C1 segment of cervical spinal cord (tissue), 14 donors: ENCODE measurements around the gene KIAA1328.
"Not testable (repeated sequence)": the region's sequence is repeated elsewhere in the genome, so short reads cannot be mapped to it uniquely, and the experiment has no call there.

Experiments
- DNase-seq, 14 donors: peaks; one replicate each; lab custom pipeline; 2025; lab: John Stamatoyannopoulos, UW

The KIAA1328 gene

GRCh38 chr18:36828630-36829361 is at the start of gene KIAA1328, which contains the start of gene TPGS2:
Gene KIAA1328 (plus strand): TSS chr18:36829127. CDS start chr18:36829139, 12 bp downstream.
Gene TPGS2 (minus strand): TSS chr18:36829002. CDS start chr18:36828767, 235 bp downstream.
- DNase-seq: peak; percentile 32 to 97 (median 81)

GRCh38 chr18:36780748-36781147 is 48.2 kb upstream of the KIAA1328 start:
- DNase-seq: no peak

- DNase-seq: no peak
Observed at GRCh38 chr18:36782710-36783109, 46.2 kb upstream of the KIAA1328 start.

DNA sequence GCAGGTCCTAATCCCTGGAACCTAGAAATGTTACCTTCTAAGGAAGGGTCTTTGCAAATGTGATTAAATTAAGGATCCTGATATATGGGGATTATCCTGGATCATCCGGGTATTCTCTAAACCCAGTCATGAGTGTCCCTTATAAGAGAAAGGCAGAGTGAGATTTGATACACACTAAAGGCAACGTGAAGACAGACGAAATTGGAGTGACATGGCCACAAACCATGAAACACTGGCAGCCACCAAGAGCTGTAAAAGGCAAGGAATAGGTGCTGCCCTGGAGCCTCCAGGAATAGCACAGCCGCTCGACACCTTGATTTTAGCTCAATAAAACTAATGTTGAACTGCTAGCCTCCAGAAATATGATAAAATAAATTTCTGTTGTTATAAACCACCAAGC is 45.1 kb upstream of the KIAA1328 start:
- no peak for DNase-seq

DNA sequence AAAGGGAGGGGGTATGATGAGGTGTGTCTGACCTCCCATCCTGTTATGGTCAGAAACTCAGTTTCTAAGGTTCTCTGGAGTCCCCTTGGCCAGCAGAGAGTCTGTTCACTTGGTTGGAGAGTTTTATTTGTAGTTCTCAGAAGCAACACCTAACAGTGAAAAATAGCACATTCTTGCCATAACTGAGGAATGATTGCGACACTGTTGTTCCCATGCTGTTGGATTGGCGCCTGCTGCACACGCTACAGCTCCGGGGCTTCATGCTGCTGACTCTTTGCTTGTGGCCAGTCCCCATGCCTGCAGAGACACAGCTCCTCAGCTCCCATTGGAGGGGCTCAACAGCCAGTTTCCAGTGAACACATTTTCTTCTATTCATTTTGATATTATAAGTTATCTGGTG is 42.2 kb upstream of the KIAA1328 start:
- DNase-seq: no peak

DNA sequence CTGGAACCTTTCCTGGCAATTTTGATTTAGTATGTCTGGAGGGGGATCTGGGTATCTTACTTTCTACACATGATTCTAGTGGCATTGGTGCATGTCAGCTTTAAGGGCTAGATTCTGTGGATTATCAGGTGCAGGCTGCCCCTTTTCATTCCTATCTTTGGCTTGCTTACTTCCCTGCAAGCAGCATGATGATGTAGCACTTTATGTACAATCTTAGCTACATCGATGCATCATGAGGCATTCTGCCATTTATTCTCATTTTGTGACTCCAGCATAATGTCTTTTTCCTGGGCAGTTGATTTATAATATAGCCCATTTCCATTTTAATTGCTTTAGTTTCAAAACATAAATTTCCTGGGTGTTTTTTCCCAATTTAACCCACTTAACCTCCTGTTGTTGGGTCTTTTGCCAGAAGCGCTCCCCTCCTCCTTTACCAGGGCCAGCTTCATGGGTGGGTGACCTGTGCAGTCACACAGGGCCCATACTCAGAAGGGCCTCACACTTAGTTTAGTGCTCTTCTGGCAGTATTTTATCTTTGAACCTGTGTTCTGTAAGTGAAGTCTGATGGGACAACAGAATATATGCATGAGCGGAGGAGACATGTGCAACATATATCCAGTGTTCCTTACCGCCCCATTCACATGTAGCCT is 36.2 kb upstream of the KIAA1328 start:
- DNase-seq: no peak

- DNase-seq: no peak
Observed at GRCh38 chr18:36798738-36799473, 30.0 kb upstream of the KIAA1328 start.

GRCh38 chr18:36805105-36805504 is 23.8 kb upstream of the KIAA1328 start:
- no peak for DNase-seq

DNA sequence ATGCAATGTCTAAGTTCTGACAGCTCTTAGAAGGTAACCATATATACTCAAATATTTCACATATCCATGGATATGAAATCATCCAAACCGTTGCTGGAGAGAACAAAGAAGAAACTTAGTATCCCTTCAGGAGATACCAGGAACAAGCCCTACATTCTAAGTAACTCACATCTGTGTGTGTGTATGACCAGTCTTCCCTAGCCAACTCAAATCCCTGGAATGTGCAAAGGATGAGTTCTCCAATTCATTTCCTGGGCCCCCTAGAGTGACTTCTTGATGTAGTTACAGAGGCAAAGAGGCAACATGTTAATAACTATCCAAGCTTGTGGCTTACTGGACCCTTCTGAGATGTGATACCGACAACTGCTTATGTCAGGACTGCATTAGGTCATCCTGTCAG is 20.2 kb upstream of the KIAA1328 start:
- DNase-seq: no peak

DNA sequence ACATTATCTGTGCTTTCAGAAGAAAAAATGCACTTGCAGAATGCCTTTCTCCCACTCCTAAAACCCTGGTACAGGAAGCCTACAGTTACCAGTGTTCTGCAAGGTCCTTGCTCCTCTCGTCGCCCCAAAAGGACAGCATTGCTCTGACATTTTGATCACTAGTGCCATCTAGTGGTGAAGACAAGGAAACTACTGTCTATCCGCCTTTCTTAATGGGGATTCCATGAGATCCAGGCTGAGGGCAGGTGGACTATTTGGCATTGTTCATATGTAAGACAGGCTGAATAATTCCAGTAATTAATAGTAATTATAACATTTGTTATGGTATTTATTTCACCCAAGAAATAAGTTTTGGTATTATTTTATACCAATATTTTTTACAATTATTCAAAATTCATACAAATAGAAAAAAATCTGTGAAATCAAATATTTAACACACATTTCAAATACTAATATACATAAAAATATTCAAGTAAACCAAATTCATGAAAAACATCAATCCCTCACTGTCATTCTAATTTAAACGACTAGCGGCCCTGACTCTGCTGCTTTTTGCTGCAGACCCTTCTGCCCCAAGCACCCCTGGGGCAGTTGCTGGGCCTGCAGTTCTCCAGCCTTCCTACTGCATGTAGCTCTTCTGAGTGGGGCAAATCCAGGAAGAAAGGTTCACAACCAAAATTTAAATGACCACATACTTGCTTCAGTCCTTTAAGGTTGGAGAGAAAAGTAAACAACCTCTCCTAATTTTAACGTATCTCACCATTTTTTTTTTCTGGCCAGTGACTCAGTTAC is 19.1 kb upstream of the KIAA1328 start:
- DNase-seq: peak in 7 of 14 donors; percentile 5 to 63 (median 10)

GRCh38 chr18:36811430-36811829 is 17.5 kb upstream of the KIAA1328 start:
- no peak for DNase-seq

DNA sequence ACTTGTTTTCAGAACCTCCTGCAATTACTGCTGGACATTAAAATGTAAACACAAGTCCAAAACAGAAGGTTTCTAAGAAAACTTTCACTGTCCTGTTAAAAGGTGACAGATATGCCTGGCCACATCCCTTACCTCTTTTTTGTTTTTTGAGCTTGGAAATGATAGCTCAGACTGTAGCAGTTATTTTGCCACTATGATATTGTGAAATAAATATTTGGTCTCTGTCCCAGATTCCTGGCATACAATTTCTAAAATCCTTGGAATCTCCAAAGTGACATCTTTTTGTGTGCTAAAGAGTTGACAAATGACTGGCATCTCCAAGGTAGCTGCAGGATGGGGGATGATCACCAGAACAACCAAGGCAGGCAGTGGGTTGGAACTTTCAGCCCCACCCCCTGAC is 17.0 kb upstream of the KIAA1328 start:
- DNase-seq: no peak

GRCh38 chr18:36812678-36813077 is 16.2 kb upstream of the KIAA1328 start:
- no peak for DNase-seq

DNA sequence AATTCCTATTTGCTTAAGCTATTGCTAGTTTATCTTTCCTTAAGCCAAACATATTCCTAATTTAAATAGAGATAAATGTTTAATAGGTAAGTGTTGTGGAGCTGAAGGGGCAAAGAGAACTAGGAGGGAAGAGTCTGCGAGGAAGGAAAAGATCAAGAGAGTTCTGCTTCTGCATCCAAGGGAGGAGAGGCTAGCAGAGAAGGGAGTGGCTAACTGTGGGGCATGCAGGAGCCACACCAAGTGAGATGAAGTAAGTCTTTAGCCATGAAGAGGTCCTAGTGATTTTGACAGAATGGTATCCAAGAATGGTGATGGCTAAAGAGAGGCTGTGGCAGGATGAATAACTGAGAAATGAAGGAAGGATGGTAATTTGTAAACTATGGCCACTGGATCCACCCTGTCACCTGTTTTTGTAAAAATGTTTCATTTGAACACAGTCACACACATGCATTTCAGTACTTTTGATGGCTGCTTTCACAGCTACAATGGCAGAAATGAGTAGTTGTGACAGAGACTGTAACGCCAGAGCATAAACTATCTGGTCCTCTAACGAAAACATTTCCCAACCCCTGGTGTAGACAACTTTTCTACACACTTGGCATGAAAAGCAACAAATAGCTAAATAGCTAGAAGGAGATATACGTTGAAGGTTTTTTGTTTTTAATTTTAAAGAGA is 15.7 kb upstream of the KIAA1328 start:
- DNase-seq: no peak

DNA sequence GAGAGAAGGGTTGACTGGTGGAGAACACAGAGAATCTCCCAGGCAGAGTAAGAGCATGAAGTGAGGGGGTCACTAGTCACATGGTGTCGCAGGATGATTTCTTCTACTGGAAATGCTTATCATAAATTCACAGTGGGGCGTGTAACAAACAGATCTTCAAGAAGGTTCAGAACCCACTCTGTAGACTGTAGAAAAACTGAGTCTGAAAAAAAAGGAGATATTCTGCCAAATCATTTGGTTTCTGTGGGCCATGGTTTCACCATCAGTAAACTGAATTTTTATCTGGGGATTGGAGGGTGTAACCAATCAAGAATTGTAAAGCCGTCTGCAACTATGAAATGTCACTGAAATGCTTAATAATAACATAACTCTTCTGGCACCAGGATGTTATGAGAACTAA is 15.1 kb upstream of the KIAA1328 start:
- no peak for DNase-seq

DNA sequence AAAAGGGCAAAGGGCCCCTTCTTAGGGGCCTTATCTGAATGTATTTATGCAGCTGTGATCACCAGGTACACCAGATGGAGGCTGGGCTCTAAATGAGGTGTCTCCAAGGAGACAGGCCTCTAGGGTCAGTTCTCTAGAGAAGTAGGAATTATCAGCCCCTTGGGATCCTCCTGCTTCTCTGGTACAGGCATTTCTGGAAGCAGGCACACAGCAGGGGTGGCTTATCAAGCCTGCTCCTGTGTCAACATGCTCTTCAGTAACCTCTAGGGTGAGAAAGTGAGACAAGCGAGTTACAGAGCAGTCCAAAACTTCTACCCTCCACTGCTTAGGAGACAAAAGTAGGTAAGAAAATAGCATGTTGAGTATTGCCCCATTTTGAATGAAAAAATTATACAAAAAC is 13.9 kb upstream of the KIAA1328 start:
- no peak for DNase-seq

DNA sequence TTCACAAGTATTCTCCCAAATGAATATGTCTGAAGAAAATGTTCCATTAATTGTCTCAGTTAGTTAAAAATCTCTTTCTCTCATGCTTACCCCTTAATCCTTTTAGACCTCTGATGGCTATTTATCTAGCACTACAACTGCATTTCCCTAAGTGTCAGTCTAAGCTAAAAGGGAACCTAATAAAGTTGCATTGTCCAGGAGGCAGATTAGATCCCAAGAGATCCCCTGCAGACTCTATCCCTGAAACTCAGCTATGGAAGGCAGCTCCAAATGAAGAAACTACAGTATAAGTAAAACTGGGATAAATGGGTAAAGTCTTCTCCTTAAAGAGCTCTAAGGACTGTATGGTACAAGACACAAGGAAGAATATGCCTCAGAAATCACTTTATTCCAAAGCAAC is 12.8 kb upstream of the KIAA1328 start:
- not testable (repeated sequence) for DNase-seq

- DNase-seq: no peak
Observed at GRCh38 chr18:36817039-36817438, 11.9 kb upstream of the KIAA1328 start.

DNA sequence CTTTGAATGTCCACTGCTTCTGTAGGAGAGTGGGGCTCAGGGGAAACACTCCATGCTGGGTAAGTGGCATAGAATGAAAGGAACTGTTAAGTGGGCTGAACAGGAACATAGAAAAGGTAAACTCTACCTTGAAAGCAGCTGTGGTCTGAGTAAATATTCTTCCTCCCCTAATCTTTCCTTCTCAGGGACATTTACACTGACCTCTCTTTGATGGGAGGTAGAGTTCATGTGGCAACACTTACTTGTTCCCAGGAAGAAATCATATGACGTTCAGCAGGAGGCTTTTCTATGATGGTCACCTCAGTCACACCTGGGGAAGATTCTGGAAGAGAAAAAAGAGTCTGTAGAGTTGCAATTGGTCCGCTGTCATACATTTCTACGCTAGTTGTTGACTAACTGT is 10.3 kb upstream of the KIAA1328 start:
- DNase-seq: no peak

DNA sequence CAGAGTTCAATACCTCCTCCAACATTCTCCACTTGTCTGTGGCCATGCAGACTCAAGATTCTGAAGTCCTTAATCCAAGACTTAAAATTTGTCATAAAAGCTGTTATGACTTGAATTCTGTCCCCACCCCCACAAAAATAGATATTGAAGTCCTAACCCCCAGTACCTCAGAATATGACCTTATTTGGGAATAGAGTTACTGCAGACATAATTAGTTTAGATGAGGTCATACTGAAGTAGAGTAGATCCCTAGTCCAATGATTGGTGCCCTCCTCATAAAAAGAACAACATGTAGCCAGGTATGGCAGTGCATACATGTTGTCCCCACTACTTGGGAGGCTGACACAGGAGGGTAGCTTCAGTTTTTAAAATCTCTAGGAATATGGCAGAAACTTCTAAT is 9.3 kb upstream of the KIAA1328 start:
- DNase-seq: no peak

GRCh38 chr18:36821681-36822080 is 7.2 kb upstream of the KIAA1328 start:
- no peak for DNase-seq
